GM12878 (cell line): Measurements from ENCODE around the gene HTR4. TPM values are rescaled to one million over a fixed set of nuclear protein-coding genes. Genes with fewer than 3 reads are reported as not detected.
"Not testable (repeated sequence)": the region's sequence is repeated elsewhere in the genome, so short reads cannot be mapped to it uniquely, and the experiment has no call there.

Experiments used
- ATAC-seq: fragments of 200-7000 bp; cut with Tn5 transposase; 3 replicates; pipeline ENCODE4 v1.9.1; 2020; ENCODE audit warnings: mild to moderate bottlenecking, moderate library complexity
- BruUV-seq: library from RNA; stranded (reverse); fragments of 400-500 nt; replicated peaks from 2 replicates; lab custom pipeline; 2021; lab: Mats Ljungman, UMichigan
- CTCF ChIA-PET: fragments of 300-600 bp; sonication (Branson Sonifier 250); formaldehyde crosslinking; extraction: SDS; loops from one replicate; lab custom pipeline; 2021; ENCODE audit warnings: inconsistent platforms; lab: Yijun Ruan, JAX
- POLR2A ChIA-PET: fragments of 350-600 bp; formaldehyde crosslinking; extraction: SDS; loops from one replicate; lab custom pipeline; 2021; ENCODE audit warnings: inconsistent platforms; lab: Charles Lee
- RAD21 ChIA-PET: fragments of 300-600 bp; sonication (Branson Sonifier 250); formaldehyde crosslinking; loops from one replicate; lab custom pipeline; 2023; ENCODE audit warnings: antibody characterized with exemption; ENCODE audit not compliant: unreplicated experiment; lab: Charles Lee
- SMC1A ChIA-PET: fragments of 300-600 bp; sonication (Branson Sonifier 250); formaldehyde crosslinking; loops from one replicate; lab custom pipeline; 2023; ENCODE audit not compliant: unreplicated experiment, uncharacterized antibody; lab: Charles Lee
- DNase-seq: peaks from one replicate; pipeline ENCODE4 v3.0.0-alpha.2; 2011; ENCODE audit warnings: low read depth, low spot score
- FAIRE-seq: peaks from 3 replicates; lab custom pipeline; 2011; peaks lifted over from hg19 to GRCh38; lab: Jason Lieb, UNC
- H2AFZ ChIP-seq: 2 replicates; pipeline ENCODE4 v1.6.0; 2011; ENCODE audit warnings: low read depth, low read length, control low read depth; ENCODE audit not compliant: control insufficient read depth
- H3K27ac ChIP-seq: 2 replicates; pipeline ENCODE4 v1.5.1; 2011; ENCODE audit warnings: control low read depth; ENCODE audit not compliant: control insufficient read depth, insufficient read depth
- H3K27me3 ChIP-seq, 2 experiments: replicated peaks in 1 of 2; 2 replicates each; pipeline versions ENCODE4 v1.6.0 to v1.6.1; 2011; ENCODE audit warnings: low read length in 1 of 2; ENCODE audit not compliant: control insufficient read depth in 2 of 2, insufficient read depth in 2 of 2
- H3K36me3 ChIP-seq, 2 experiments: 2 replicates each; pipeline ENCODE4 v1.5.1; 2011; ENCODE audit warnings: low read length in 1 of 2; ENCODE audit not compliant: control insufficient read depth in 2 of 2, insufficient read depth in 2 of 2
- H3K4me1 ChIP-seq: 2 replicates; pipeline ENCODE4 v1.6.1; 2011; ENCODE audit warnings: mild to moderate bottlenecking, low read length, moderate library complexity, mixed read lengths; ENCODE audit not compliant: control insufficient read depth, insufficient read depth
- H3K4me2 ChIP-seq: 2 replicates; pipeline ENCODE4 v1.6.0; 2011; ENCODE audit warnings: control low read depth; ENCODE audit not compliant: control insufficient read depth, insufficient read depth
- H3K4me3 ChIP-seq: fragments of 200-600 bp; sonication (generic); 2 replicates; pipeline ENCODE4 v1.5.1; 2016
- H3K79me2 ChIP-seq: 2 replicates; pipeline ENCODE4 v1.6.0; 2011; ENCODE audit warnings: low read length; ENCODE audit not compliant: control insufficient read depth, insufficient read depth
- H3K9ac ChIP-seq: 2 replicates; pipeline ENCODE4 v1.8.0; 2011; ENCODE audit warnings: low read length, control low read depth, mixed read lengths; ENCODE audit not compliant: control insufficient read depth, insufficient read depth
- H3K9me3 ChIP-seq: replicated peaks from 3 replicates; pipeline ENCODE4 v1.5.1; 2011; ENCODE audit warnings: mild to moderate bottlenecking, low read length; ENCODE audit not compliant: control insufficient read depth, insufficient read depth
- H4K20me1 ChIP-seq: 2 replicates; pipeline ENCODE4 v1.6.0; 2011; ENCODE audit not compliant: control insufficient read depth, insufficient read depth
- ASH2L ChIP-seq: fragments of 300-600, 200-600 bp; sonication (generic); IDR thresholded peaks from 2 replicates; pipeline ENCODE4 v1.6.1; 2017; ENCODE audit warnings: low read depth, mild to moderate bottlenecking, borderline replicate concordance
- CHD4 ChIP-seq: fragments of 200-600 bp; sonication (generic); IDR thresholded peaks from 2 replicates; pipeline ENCODE4 v1.6.1; 2016; ENCODE audit warnings: mild to moderate bottlenecking
- ETV6 ChIP-seq, 2 experiments: fragments of 450-650 bp in 1 of 2; IDR thresholded peaks in 1 of 2; conservative IDR thresholded peaks in 1 of 2; 2 replicates each; pipeline ENCODE4 v1.6.1; 2014; ENCODE audit warnings: antibody characterized with exemption in 1 of 2, borderline replicate concordance in 1 of 2, low read depth in 1 of 2, mild to moderate bottlenecking in 1 of 2, moderate library complexity in 1 of 2
- NFXL1 ChIP-seq: fragments of 450-650 bp; IDR thresholded peaks from 2 replicates; pipeline ENCODE4 v1.6.1; 2017; ENCODE audit warnings: antibody characterized with exemption, mild to moderate bottlenecking, borderline replicate concordance
- SMAD5 ChIP-seq: IDR thresholded peaks from 2 replicates; pipeline ENCODE4 v1.6.1; 2016; ENCODE audit warnings: antibody characterized with exemption, low read depth
- WGBS: methylation state at CpG from one replicate; pipeline ENCODE4 v1.1.6; 2016; ENCODE audit warnings: low lambda C conversion rate; ENCODE audit not compliant: insufficient replicate concordance, insufficient coverage; ENCODE audit errors: missing lambda C conversion rate; 5-methylcytosine and 5-hydroxymethylcytosine counted together
- in situ Hi-C: fragments of 300-500 bp; cut with MboI; formaldehyde crosslinking; loops from 9 replicates; pipeline ENCODE4 v1.14.3; 2018; ENCODE audit warnings: mixed read lengths
- intact Hi-C: fragments of 100-400 bp; cut with micrococcal nuclease; formaldehyde crosslinking; loops from one replicate; pipeline ENCODE4 v1.14.2; 2022; ENCODE audit not compliant: unreplicated experiment
- polyA plus RNA-seq, 11 experiments: library from polyadenylated mRNA; depleted of rRNA in 4 of 11; unstranded in 6 of 11; stranded (reverse) in 5 of 11; fragments of >200 nt; fragmentation: Nextera tagmentation in 4 of 11; fragmentation: Illumina TruSeq in 1 of 11; extraction: Ambion mirVana in 4 of 11; extraction: Trizol in 1 of 11; gene quantifications; 1 replicate in 1 of 11; 2 replicates in 10 of 11; pipeline versions ENCODE4 v1.2.1 to v1.2.3, GENCODE V29; 2011 to 2016; ENCODE audit warnings: inconsistent platforms in 2 of 11, missing spikeins in 2 of 11, low read depth in 1 of 11
- total RNA-seq, 4 experiments: library from RNA; depleted of rRNA in 3 of 4; stranded (reverse); fragments of >200 nt in 3 of 4; fragmentation: Illumina TruSeq in 1 of 4; extraction: Trizol in 1 of 4; gene quantifications; 2 replicates each; pipeline versions ENCODE4 v1.2.1 to v1.2.3, GENCODE V29; 2013 to 2021
- TF ChIP-seq, protein P1 (sequence below): fragments of 450-650 bp; IDR thresholded peaks from 2 replicates; pipeline ENCODE4 v1.6.1; 2016; ENCODE audit warnings: mild to moderate bottlenecking, moderate library complexity, borderline replicate concordance
- TF ChIP-seq, protein P2 (sequence below): IDR thresholded peaks from 2 replicates; pipeline ENCODE4 v1.6.1; 2011; ENCODE audit warnings: low read depth, mild to moderate bottlenecking, low read length, moderate library complexity, borderline replicate concordance; ENCODE audit errors: extremely low read depth
- TF ChIP-seq, protein P3 (sequence below), 3 experiments: IDR thresholded peaks in 2 of 3; conservative IDR thresholded peaks in 1 of 3; 2 replicates each; pipeline ENCODE4 v1.5.1; 2011; ENCODE audit warnings: low read depth in 3 of 3, low read length in 3 of 3, mild to moderate bottlenecking in 3 of 3, control low read depth in 2 of 3, moderate library complexity in 2 of 3, inconsistent platforms in 1 of 3, mixed read lengths in 1 of 3; ENCODE audit not compliant: control insufficient read depth in 2 of 3, insufficient read depth in 1 of 3; ENCODE audit errors: extremely low read depth in 1 of 3

HTR4 gene
- total and polyA plus RNA-seq, 10 of the 15 experiments (the other 5 are each of a cell fraction or from before 2014, with no cell fraction given), result not detected

- H3K36me3 ChIP-seq, result no peaks in the 10 kb centered on the region
- CTCF ChIA-PET, result interaction anchor here (1.7 to 3.1 kb wide), 2 partner anchors 10 to 12 kb away, joined by 4 to 11 read pairs; no protein-coding TSS in a partner anchor
- BruUV-seq, result no TSS peak
- no peak for DNase-seq
- TF ChIP-seq SMAD5 (no peak), ETV6 (conservative IDR thresholded peaks at IDR 0.05 in 1 of 2, IDR thresholded peaks at IDR 0.05 in 1 of 2; ENCODE audit: borderline replicate concordance in 1 of 2, low read depth in 1 of 2) (no peak), ASH2L (no peak), NFXL1 (no peak), CHD4 (no peak)
- TF ChIP-seq, protein P1, sequence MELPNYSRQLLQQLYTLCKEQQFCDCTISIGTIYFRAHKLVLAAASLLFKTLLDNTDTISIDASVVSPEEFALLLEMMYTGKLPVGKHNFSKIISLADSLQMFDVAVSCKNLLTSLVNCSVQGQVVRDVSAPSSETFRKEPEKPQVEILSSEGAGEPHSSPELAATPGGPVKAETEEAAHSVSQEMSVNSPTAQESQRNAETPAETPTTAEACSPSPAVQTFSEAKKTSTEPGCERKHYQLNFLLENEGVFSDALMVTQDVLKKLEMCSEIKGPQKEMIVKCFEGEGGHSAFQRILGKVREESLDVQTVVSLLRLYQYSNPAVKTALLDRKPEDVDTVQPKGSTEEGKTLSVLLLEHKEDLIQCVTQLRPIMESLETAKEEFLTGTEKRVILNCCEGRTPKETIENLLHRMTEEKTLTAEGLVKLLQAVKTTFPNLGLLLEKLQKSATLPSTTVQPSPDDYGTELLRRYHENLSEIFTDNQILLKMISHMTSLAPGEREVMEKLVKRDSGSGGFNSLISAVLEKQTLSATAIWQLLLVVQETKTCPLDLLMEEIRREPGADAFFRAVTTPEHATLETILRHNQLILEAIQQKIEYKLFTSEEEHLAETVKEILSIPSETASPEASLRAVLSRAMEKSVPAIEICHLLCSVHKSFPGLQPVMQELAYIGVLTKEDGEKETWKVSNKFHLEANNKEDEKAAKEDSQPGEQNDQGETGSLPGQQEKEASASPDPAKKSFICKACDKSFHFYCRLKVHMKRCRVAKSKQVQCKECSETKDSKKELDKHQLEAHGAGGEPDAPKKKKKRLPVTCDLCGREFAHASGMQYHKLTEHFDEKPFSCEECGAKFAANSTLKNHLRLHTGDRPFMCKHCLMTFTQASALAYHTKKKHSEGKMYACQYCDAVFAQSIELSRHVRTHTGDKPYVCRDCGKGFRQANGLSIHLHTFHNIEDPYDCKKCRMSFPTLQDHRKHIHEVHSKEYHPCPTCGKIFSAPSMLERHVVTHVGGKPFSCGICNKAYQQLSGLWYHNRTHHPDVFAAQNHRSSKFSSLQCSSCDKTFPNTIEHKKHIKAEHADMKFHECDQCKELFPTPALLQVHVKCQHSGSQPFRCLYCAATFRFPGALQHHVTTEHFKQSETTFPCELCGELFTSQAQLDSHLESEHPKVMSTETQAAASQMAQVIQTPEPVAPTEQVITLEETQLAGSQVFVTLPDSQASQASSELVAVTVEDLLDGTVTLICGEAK, result no peak
- TF ChIP-seq, protein P2, sequence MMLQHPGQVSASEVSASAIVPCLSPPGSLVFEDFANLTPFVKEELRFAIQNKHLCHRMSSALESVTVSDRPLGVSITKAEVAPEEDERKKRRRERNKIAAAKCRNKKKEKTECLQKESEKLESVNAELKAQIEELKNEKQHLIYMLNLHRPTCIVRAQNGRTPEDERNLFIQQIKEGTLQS, result no peak
- TF ChIP-seq, protein P3, sequence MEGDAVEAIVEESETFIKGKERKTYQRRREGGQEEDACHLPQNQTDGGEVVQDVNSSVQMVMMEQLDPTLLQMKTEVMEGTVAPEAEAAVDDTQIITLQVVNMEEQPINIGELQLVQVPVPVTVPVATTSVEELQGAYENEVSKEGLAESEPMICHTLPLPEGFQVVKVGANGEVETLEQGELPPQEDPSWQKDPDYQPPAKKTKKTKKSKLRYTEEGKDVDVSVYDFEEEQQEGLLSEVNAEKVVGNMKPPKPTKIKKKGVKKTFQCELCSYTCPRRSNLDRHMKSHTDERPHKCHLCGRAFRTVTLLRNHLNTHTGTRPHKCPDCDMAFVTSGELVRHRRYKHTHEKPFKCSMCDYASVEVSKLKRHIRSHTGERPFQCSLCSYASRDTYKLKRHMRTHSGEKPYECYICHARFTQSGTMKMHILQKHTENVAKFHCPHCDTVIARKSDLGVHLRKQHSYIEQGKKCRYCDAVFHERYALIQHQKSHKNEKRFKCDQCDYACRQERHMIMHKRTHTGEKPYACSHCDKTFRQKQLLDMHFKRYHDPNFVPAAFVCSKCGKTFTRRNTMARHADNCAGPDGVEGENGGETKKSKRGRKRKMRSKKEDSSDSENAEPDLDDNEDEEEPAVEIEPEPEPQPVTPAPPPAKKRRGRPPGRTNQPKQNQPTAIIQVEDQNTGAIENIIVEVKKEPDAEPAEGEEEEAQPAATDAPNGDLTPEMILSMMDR (IDR thresholded peaks at IDR 0.05 in 2 of 3, conservative IDR thresholded peaks at IDR 0.05 in 1 of 3; ENCODE audit: control insufficient read depth in 2 of 3, extremely low read depth in 1 of 3, insufficient read depth in 1 of 3, low read depth in 3 of 3, low read length in 3 of 3), result no peak
- TF ChIP-seq, all 136 proteins: peak for 0
- Histone ChIP-seq H3K4me2 (no peak overlapping the region), H3K27me3 (no peaks in the 10 kb centered on the region), H3K27ac (no peak overlapping the region), H3K9ac (no peak overlapping the region), H3K9me3 (no peaks in the 10 kb centered on the region), H3K4me1 (no peaks in the 10 kb centered on the region), H4K20me1 (no peaks in the 10 kb centered on the region), H3K79me2 (no peaks in the 10 kb centered on the region), H3K4me3 (no peak overlapping the region), H2AFZ (no peak overlapping the region)
- RAD21 ChIA-PET, result no interaction called here
- SMC1A ChIA-PET, result interaction anchor here (0.8 kb wide), 1 partner anchor 204 kb away, joined by 3 read pairs; no protein-coding TSS in a partner anchor
- 52% methylated on average over 4 of the region's 4 CpGs for WGBS
- FAIRE-seq, result no peak
- no peak for ATAC-seq
- intact Hi-C loops, result no loop called here
- POLR2A ChIA-PET, result no interaction called here
- in situ Hi-C loops, result no loop called here
These were observed 184.8 kb downstream of the HTR4 start for GRCh38 chr5:148469501-148469935.

DNA sequence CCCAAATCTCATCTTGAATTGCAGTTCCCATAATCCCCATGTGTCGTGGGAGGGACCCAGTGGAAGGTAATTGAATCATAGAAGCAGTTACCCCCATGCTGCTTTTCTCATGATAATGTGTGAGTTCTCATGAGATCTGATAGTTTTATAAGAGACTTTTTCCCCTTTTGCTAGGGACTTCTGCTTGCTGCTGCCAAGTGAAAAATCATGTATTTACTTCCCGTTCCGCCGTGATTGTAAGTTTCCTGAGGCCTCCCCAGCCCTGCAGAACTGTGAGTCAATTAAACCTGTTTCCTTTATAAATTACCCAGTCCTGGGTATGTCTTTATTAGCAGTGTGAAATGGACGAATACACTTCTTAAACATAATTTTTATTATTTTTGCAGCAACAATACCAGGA is 185.6 kb downstream of the HTR4 start:
- FAIRE-seq, DNase-seq, SMC1A ChIA-PET, H3K79me2 ChIP-seq, H3K9me3 ChIP-seq, H3K27ac ChIP-seq, H3K4me1 ChIP-seq, H4K20me1 ChIP-seq, H3K36me3 ChIP-seq, H2AFZ ChIP-seq, in situ Hi-C loops, BruUV-seq, H3K4me3 ChIP-seq, H3K9ac ChIP-seq, H3K4me2 ChIP-seq, ATAC-seq, H3K27me3 ChIP-seq, intact Hi-C loops, POLR2A ChIA-PET: not testable (repeated sequence)
- CTCF ChIA-PET, result interaction anchor here (1.7 to 3.1 kb wide), 2 partner anchors 11 to 13 kb away, joined by 4 to 11 read pairs; no protein-coding TSS in a partner anchor
- RAD21 ChIA-PET, result interaction anchor here (0.5 kb wide), 1 partner anchor 8 kb away, joined by 3 read pairs; no protein-coding TSS in a partner anchor
- 34% methylated on average over 5 of the region's 5 CpGs for WGBS
